SK-N-MC (cell line): ENCODE measurements around the gene BSPRY.

ENCODE experiments used
- EZH2 ChIP-seq: fragments of 200-600 bp; sonication (generic); IDR thresholded peaks from one replicate; pipeline ENCODE4 v1.6.1; 2017; ENCODE audit warnings: antibody characterized with exemption
- POLR2AphosphoS5 ChIP-seq: IDR thresholded peaks from 2 replicates; pipeline ENCODE4 v1.6.1; 2012; ENCODE audit warnings: mild to moderate bottlenecking, low read depth, low read length, borderline replicate concordance

DNA sequence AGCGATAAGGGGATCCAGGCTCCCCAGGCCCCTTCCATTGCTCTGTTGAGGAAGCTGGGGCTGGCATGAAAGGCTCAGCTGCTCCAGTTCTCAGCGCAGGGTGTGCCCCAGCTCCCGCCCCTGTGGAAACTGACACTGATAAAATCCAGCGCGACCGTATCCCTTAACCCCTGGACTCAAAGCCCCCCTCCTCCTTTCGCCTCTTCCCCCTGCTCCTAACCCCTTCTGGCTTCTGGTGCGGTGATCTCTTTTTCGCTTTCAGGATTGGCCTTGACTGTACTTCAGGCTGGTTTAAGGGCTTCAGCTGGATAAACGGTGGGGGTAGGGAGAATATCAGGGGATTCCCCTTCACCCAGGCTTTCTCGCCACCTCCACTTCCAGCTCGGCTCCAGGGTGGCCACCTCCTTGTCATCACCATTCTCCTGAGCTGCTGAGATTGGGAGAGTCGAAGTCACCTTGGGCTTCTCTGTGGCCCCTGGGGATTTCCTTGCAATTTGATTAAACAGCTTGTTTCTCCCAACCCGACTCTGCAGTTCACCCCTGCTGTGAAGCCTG is 843 bp downstream of the BSPRY start:
- no peak for TF ChIP-seq EZH2
- no peak for TF ChIP-seq POLR2AphosphoS5
